DMS 273 (cell line): ENCODE results near the gene NELFB.

Experiments used
- DNase-seq: peaks from one replicate; lab custom pipeline; 2025; ENCODE audit not compliant: unreplicated experiment; lab: John Stamatoyannopoulos, UW

NELFB gene

DNA sequence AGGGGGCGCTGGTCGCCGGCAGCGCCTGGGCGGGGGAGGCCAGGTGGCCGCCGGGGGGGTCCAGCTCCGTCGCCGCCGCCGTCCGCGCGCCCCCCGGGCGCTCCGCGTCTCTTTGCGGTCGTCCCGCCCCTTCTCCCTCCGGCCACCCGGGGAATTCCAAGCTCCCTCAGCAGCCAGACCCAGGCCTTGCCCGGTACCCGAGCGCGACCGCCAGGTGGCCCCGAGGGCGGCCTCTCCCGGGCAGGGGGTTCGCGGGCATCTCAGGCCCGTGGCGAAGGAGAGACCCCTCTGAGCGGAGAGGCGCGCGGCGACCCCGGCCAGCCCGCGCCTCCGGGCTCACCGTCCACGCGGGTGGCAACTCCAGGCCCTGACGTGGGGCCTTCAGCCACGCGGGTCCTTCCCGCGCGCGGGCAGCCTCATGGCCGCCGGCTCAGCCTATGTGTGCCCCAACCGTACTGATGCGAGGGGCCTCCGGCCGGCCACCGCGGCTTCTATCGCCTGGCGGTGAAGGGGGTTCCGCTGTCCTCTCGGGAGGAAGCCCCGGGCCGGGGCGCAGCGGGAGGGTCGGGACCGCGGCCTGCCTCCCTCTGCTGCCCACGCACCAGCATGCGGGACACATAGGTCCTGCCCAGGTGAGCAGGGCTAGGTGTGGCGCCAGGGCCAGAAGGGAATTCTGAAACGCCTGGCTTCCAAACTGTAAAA lies 47.5 kb downstream of the NELFB start:
- no peak for DNase-seq

DNA sequence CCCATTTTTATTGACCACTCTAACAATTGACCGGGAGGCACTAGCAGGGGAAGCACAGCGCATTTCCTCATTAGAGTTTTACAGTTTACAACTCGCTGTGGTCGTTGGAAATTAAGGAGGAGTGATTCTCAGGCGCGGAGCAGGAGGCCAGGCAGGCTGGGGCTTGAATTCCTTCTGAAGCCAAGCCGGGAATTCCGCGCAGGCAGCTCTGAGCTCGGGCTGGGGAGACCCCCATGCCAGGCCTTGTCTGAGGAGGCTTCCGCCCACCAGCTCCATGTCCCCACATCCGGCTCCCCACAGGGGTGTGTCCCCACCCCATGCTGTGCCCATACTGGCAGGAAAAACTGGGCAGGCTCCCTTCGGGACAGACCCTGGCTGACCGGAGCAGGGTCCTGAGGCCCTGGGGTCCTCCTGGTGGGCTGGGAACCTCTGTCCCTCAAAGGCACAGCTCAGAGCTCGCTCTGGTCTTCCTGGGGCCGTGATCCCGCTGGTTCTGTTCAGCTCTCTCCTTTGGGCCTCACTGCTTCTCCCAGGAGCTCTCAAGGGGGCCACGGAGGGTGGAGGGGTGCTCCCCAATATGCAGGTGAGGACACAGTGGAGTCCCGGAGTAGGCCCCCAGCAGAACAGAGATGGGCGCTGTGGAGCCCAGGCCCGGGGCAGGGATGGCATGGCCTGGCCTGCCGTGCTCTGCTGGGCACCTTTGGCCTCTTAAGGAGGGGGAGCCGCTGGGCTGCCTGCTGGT lies 48.2 kb downstream of the NELFB start:
- peak; percentile 44 for DNase-seq

DNA sequence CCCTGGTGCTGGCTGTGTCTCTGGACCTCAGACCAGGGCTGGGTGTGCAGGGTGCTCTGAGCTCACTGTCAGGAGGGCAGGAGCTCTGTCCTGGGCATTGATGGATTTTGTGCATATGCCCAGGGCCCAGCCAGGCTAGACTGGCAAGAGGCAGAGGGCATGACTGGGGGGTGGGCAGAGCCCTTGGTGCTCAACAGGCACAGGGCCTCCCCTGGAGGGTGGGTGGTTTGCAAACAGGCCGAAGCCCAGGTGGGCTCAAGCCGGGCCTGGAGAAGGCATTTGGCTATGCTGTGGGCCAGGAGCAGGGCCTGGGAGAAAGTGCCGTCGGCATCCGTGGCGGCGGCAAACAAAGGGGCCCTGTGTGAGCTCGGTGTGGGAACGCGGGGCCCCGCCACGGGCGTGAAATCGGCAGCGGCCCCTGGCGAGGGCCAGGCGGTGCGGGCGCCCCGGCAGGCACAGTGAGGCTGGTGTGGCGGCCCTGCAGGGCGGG lies 48.8 kb downstream of the NELFB start:
- no peak for DNase-seq

DNA sequence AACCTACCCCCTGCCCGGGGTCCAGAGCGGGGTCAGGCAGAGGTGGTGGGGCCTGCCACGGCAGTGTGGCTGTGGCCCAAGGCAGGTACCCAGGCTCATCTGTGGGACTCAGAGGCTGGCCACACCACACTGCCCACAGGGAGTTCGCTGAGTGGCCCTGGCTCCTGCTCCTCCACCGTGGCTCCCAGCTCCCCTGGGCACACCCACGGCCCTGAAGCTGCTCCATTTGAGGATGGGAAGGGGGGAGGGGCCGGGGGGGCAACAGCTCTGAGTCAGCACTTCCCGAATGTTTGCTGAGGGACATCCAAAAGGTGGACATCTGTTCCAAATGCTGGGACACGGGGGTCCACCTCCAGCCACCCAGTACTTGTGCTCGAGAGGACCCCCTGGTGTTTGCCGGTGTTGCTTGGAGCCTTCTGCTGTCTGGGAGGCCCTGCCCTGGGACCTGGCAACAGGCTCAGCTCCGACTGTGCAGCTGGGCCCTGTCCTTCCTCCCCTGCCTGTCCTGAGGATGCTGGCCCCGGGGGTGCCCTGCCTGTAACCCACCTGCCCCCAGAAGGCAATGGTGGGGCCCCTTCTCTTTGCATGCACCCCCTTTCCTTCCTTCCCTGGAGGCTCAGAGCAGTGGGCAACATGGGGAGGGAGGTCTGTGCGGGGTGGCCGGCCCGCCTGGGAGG lies 49.4 kb downstream of the NELFB start:
- DNase-seq = peak; percentile 69

DNA sequence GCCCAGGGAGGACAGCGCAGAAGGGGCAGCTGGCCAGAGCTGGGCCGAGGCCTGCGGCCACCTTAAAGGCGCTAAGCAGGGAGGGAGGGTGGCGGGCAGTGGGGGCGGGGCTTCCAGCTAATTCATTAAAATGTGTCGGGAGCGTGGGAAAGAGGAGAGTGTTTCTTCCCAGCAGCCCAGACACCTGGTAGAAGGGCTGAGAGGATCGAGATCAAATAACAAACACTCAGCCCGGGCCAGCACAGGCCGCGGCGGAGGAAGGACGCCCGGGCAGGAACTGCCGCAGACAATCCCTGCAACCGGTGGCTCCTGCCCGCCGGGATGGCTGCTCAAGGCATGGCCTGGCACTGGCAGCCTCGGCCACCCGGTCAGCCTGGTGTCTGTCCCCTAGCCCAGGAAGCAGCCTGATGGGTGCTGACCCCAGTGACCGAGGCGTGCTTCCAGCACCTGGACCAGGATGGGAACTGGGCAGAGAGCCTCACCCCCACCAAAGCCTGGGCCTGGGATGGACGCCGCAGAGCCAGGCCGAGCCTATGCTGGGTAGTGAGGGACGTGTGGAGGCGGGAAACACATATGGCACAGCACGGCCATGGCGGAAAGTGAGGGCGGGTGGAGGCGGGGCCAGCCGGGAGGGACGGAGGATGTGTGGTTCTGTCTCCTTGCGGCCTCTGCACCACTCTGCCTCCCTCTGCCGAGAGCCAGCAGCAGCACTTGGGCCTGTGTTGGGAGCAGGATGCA lies 50.1 kb downstream of the NELFB start:
- peak; percentile 91 for DNase-seq

DNA sequence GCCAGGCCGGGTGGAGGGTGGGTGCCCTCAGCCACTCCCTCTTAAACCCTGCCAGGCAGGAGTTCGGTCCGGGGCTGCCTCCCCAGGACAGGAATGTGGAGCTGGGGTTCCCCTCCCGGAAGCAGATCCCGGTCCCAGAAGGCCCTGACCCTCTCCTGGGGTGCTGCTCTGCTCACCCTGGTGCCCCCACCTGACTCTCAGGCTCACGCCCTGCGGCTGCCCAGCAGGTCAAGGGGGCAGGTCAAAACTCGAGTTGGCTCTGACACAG lies 50.6 kb downstream of the NELFB start:
- no peak for DNase-seq

DNA sequence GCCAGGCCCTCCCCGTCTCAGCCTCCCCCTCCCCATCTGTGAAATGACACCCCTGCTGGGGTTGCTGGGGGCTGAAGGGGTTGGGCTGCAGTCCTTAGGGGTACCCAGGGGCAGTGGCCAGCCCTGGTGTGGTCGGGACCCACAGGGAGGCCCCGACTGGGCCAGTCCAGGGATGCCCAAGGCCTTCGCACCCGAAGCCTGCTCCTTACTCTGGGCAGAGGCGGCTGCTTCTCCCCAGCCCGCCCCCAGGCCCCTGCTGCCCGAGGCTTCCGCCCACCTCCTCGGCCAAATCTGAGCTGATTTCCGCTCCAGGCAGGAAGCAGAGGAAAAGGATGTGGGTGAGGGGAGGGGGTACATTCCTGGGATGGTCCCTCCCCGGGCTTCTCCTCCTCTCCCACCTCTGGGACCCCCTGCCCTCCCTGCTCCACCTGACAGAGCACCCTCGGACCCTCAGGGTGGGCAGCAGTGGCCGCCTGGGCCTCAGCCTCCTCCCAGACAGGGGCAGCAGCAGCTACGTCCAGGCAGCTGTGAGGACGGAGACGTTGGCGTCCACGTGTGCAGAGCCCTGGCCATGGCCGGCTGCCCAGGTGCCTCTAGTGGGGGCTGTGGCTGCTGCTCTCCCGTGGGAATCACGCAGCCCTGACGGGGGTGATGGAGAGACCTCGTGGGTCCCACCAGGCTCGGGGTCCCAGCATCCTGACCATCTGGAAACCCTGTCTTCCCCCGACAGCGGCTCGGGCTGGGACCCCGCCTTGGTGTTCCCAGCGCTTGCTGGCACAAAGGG lies 51.1 kb downstream of the NELFB start:
- no peak for DNase-seq

DNA sequence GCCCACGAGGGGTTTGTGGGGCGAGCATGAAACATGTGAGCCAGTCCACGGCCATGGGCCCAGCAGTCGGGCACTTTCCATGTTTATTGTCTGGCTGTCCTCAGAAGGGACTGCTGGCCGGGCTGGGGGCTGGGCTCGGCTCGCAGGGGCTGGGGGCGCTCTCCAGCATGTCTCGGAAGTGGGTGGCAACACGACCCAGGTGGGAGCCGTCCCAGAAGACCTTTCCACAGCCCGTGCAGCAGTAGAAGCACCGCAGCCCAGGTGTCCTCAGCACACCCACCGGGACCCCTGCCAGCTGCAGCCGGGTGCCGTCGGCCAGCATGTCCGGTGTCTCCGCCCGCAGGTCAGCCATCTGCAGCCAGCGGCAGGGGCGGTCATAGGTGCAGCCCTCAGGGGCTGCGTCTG lies 51.7 kb downstream of the NELFB start:
- DNase-seq = no peak

DNA sequence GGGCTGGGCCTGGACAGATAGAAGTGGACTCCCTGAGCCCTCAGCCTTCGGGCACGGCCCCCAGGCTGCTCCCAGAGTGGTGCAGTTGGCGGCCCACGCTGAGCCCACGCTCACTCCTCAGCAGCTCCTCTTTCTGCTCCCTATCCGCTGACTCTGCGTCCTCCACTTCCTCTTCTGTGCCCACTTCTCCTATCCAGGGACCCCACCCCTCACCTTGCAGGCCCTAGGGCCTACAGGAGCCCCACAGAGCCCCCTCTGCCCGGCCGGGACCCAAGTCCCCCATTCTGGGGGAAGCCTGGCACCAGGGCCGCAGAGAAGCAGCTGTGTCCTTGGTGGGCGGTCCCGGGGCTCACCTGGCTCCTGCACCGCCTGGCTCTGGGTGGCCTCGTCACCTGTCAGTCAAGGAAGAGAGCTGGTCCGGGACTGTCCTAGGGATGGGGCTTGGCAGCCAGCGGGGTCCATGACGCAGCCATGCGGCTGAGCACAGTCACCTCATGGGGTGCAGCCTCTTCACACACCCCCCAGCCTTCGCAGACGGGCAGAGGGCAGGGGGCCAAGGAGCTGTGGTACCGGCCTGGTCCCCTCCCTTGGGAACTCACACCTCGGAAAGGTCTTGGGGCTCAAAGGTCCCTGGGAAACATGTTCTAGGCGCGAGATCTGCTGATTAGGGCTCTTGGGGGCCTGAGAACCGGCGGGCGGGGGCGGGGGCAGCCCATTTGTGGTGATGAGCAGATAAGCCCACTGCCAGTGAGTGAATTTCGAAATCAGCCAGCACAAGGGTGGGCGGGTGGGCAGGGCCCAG lies 52.3 kb downstream of the NELFB start:
- no peak for DNase-seq

DNA sequence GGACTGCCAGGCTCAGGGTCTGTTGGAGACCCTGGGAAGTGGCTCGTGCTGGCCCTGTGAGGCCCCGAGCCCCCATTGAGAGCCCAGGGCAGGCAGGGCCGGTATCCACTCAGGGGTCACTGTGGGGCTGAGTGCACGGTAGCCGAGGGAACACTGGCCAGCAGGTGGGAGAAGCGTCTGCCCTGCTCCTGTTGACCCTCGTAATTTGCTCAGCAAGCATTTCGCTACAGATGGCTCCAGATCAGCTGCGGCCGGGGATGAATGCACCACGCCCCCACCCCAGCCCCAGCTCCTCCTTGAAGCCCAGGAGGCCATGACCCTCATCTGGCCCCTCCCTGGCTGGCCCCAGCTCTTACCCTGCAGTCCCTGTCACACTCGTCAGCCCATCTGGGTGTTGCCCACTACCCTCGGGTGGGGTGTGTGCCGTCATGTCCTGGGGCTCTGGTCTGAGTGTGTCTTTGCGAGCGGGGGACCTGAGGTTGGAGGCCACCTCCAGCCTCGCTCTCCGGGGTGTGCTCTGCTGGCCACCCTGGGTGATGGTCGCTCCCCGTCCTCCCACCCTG lies 53.0 kb downstream of the NELFB start:
- peak; percentile 43 for DNase-seq

DNA sequence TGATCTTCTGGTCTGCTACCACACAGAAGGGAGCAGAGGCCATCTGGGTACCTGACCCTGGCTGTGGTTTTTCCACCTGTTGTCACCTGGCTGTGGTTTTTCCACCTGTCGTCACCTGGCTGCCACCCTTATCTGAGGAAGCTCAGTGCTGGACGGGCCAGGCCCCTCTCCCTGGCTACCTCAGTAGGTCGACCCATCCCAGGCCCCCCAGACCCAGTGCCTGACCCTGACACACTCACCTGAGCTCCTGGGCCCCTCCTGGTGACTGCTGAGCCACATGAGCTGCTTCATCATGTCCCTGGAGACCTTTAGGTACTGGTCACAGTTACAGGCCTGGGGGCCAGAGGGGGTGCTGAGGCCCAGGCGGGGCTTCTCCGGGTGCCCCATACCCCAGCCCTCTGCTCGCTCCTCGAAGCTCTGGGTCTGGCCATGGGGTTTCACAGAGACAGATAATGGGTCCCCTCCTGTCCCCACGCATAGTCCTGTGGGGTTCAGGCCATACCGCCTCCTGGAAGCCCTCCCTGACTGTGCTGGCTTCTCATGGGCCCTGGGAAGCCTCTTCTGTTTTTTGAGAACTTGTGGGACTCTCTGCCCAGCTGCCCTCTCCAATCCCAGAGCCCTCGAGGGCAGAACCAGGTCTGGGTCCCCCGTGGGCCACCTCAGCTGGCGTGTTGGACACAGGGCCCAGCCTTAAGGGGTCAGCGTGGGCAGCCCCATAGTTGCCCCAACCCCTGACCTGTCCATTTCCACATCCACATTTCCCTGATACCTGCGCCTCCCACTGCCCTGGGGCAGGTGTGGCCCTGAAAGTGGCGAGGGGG lies 54.5 kb downstream of the NELFB start:
- no peak for DNase-seq

DNA sequence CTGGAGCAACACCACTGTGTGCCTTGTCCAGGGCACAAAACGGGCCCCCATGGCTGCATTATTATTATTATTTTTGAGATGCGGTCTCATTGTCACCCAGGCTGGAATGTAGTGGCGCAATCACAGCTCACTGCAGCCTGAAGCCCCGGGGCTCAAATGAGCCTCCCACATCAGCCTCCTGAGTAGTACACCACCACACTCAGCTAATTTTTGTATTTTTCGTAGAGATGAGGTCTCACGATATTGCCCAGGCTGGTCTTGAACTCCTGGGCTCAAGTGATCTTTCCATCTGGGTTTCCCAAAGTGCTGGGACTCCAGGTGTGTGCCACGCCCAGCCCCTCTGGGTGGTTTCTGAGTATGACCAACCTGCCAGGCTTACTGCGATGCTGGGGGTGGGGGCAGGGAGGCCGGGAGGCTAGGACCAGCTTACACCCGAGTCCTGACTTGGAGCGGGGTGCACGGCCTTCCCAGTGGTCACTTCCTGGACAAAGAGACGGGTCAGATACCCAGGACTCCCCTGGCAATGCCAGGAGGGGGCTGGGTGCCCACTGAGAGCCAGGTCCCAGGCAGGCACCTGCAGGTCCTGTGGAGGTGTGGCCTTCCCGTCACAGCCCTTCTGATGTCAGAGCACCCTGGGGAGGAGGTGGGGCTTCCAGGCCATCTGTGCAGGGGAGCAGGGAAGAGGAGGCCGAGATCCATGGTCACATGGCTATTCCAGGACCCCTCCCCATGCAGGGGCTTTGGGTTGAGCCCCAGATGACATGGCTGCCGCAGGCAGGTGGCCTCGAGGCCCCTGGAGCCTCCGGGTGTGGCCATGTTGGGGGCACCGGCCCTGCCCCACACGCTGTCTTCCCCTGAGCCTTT lies 55.3 kb downstream of the NELFB start:
- DNase-seq = peak; percentile 74

DNA sequence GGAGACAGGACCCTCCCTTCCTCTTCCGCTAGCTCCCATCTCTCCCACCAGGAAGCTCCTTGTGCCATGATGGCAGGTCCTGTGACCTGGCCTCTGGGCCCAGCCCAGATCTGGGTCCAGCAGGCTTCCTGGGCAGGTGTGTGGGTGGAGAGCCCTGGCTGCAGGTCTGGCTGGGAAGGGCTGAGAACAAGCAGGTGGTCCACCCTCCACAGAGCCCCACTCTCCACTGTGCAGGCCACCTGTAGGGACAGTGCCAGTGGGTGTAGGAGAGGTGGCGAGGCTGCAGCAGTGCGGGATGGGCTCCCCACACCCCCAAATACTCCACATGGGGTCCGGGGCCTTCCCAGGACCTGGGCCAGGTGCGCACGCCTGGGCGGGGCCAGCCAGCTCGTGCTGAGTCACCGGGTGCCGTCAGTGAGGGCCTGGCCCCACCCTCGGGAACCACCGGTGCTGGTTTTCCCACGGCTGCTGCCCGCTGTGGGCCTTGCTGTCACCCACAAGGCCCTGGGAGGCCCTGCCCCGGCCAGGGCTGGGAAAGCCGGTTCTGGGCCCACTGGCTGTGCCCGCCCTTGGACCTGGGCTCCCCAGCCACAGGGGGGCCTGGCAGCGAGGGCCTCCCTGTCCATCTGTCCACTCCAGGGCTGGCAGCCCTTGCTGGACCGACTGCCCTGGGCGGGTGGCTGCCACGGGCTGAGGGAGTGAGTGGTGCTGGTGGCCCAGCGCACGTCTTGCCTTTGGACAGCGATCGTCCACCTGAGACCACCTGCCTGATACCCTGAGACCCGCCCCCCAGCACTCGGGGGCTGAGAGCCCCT lies 56.3 kb downstream of the NELFB start:
- DNase-seq = no peak

DNA sequence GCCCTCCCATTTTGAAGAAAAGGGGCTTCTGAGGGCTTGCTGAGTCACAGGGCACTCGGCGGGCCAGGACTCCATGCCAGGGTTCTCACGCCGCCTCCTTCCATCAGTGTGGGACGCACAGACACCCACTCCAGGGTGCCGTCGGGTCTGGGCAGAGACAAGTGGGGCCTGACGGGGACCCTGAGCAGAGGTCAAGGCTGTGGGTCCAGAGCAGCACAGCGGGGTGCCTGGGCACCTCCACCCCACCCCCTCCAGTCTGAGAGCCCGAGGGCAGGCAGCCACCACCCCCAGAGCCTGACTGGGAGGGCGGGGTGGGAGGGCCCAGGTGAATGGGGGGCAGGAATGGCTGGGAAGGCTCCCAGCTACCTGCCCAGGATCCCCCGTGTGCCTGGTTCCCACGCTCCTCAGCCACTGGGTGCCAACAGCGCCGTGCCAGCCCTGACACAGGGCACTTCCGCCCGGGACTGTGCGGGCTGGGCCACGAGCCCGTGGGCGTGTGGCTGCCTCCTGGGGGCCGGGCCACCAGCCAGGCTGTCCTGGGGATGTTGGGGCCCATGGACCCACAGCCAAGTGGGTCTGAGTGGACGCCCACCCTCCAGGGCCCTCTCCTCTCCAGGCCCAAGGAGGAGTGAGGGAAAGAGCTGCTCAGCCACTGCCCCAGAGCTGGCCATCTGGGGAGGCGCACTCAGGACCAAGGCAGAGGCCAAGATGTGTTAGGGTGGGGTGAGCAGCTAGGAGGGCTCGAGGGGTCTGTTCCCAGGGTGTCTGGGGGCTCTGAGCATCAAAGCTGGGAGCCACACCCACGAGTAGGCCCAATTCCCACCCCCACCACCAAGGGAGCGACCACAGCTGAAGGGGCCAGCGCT lies 57.1 kb downstream of the NELFB start:
- DNase-seq = no peak

DNA sequence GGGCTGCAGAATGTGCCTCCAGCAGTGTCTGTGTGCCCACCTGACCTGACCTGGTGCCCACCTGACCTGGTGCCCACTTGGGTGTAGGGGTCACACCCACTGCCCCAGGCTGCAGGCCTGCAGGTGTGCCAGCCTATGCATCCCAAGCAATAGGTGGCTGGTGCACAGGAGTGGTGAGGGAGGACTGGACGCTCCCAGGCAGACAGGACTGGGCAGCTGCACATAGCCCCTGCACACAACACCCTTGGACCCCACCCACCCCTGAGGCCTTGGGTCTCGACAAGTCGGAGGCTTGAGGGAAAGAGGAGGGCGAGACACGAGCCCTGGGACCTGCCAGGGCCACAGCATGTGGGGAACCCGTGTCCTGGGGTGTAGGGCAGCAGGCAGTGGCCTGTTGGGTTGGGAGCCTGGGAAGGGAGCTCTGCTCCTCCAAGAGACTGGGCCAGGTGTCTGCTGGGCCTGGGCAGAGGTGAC lies 57.8 kb downstream of the NELFB start:
- no peak for DNase-seq
